Activated naive CD4-positive, alpha-beta T cell treated with anti-CD3 and anti-CD28 coated beads for 36 hours (primary cell): ENCODE data around the gene SUSD2. TPM values are rescaled to one million over a fixed set of nuclear protein-coding genes. Genes with fewer than 3 reads are reported as not detected.
A peak's percentile ranks its signal among the peaks of the same experiment; 100 is the strongest.

Experiments
- CTCF ChIA-PET: fragments of 350-600 bp; sonication (Branson Sonifier 250); formaldehyde crosslinking; loops from one replicate; lab custom pipeline; 2021; ENCODE audit warnings: antibody characterized with exemption; lab: Charles Lee
- DNase-seq: peaks from one replicate; pipeline ENCODE4 v3.0.0-alpha.2; 2020
- H3K27ac Mint-ChIP-seq: one replicate; pipeline ENCODE4 v1.8.0; 2021; ENCODE audit warnings: mild to moderate bottlenecking, mixed read lengths
- H3K27me3 Mint-ChIP-seq: one replicate; pipeline ENCODE4 v1.8.0; 2021; ENCODE audit warnings: low read depth, mixed read lengths
- H3K36me3 Mint-ChIP-seq: one replicate; pipeline ENCODE4 v1.8.0; 2021; ENCODE audit warnings: low read depth, mixed read lengths
- H3K4me1 Mint-ChIP-seq: one replicate; pipeline ENCODE4 v1.8.0; 2021; ENCODE audit warnings: low read depth, mixed read lengths
- H3K4me3 Mint-ChIP-seq: one replicate; pipeline ENCODE4 v1.8.0; 2021; ENCODE audit warnings: mild to moderate bottlenecking, moderate library complexity, mixed read lengths
- H3K9me3 Mint-ChIP-seq: one replicate; pipeline ENCODE4 v1.8.0; 2021; ENCODE audit warnings: mixed read lengths
- intact Hi-C: fragments of 100-400 bp; cut with micrococcal nuclease; formaldehyde crosslinking; loops from one replicate; pipeline ENCODE4 v1.15.1; 2023
- total RNA-seq, 2 experiments: library from RNA; stranded (reverse); gene quantifications; one replicate each; pipeline ENCODE4 v1.2.3, GENCODE V29; 2021

SUSD2 gene
- total RNA-seq, 2 experiments from 2014 or later: 0.21 to 0.22 TPM

DNA sequence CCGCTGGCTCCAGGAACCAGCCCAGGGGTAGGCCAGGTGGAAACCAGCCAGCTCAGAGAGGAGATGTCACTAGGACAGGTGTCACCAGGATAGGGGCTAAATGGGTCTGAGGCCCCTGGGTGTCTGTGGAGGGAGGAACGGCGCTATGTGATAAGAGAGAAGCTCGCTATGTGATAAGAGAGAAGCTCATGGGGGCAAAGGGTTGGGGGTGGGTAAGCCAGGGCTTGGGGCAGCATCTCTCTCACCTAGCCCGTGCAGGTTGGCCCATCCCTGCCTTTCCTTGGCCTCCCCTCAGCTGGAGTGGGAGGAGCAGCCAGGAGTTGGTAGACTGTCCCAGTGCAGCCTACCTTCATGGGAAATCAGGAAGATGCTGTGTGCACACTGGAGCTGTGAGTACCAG lies 26.5 kb upstream of the SUSD2 start:
- H3K27me3 Mint-ChIP-seq: no peaks in the 10 kb centered on the region
- no peak overlapping the region for H3K4me3 Mint-ChIP-seq
- no peak for DNase-seq
- H3K27ac Mint-ChIP-seq: no peak overlapping the region
- no peaks in the 10 kb centered on the region for H3K9me3 Mint-ChIP-seq
- CTCF ChIA-PET: interaction anchor here (0.5 to 6.2 kb wide), 9 partner anchors 9 to 144 kb away, joined by 3 to 42 read pairs (median 4); partner anchors contain the start of gene CABIN1
- H3K4me1 Mint-ChIP-seq: peaks cover 68% of the 10 kb centered on the region
- peaks cover 4% of the 10 kb centered on the region for H3K36me3 Mint-ChIP-seq
- intact Hi-C loops: no loop called here

DNA sequence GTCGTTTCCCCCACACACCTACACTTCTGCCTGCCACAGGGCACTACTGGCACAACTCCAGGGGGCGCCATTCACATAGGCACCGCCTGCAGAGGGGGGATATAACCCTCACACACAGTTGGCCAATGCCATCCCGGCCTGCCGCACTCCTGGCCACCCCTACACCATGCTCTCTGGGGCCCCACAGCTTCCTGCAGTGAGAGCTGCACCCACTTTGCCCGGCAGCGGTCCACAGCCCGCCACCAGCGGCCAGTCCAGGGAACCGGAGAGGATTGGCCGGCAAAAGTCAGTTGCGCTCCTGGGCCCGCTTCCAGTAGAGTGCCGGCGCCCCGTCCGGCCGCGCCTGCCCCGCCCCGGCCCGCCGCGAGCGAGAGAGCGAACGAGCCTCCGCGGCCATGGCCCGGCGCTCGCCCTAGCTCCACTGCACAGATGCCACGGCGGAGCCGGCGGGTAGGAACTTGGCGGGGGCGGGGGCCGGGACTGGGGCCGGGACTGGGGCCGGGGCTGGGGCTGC lies 25.6 kb upstream of the SUSD2 start:
- CTCF ChIA-PET: interaction anchor here (0.8 to 6.2 kb wide), 13 partner anchors 9 to 92 kb away, joined by 3 to 42 read pairs (median 5); no protein-coding TSS in a partner anchor
- intact Hi-C loops: no loop called here
- H3K36me3 Mint-ChIP-seq: peaks cover 6% of the 10 kb centered on the region
- H3K4me3 Mint-ChIP-seq: peak overlapping the region; percentile 7
- no peaks in the 10 kb centered on the region for H3K9me3 Mint-ChIP-seq
- no peak overlapping the region for H3K27ac Mint-ChIP-seq
- H3K27me3 Mint-ChIP-seq: no peaks in the 10 kb centered on the region
- DNase-seq: peak; percentile 55
- H3K4me1 Mint-ChIP-seq: peaks cover 73% of the 10 kb centered on the region

DNA sequence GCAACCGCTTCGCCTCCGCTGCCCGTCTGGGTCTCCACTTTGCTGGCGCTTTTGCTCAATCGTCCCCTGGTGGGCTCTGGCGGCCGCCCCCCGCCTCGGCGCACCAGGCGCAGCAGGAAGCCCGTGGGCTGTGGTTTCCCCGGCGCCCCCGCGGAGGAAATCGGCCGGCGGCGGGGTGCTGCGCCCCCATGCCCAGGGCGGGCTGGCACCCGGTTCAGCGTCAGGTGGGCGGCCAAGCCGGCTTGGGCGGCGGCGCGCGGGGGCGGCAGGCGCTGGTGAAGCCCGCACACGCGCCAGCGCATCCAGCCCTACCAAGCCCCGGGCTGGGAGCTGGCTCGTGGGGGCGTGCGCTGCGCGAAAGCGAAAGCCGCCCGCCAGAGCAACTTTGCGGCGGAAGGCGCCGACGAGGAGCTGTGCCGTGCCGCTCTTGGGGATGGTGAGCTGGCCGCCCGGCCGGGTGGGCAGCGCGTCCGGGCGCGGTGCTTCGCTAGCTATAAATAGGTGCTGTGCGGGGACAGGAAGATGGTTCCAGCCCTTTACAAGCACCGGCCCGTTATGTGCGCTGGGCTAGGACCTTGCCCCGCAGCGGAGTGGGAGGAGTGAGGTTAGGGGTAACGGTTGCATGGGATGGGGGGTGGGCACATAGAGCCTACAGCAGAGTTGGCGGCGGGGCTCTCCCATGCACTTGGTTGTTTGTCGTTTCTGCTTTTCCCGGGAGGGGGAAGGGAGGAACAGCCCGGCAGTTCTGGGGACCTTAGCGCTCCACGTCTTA lies 25.0 kb upstream of the SUSD2 start:
- Mint-ChIP-seq H3K27ac (peak overlapping the region; percentile 26), H3K27me3 (no peaks in the 10 kb centered on the region), H3K4me1 (peaks cover 75% of the 10 kb centered on the region), H3K4me3 (peak overlapping the region; percentile 73), H3K36me3 (peaks cover 6% of the 10 kb centered on the region), H3K9me3 (no peaks in the 10 kb centered on the region)
- CTCF ChIA-PET: interaction anchor here (0.8 to 6.2 kb wide), 12 partner anchors 9 to 127 kb away, joined by 3 to 42 read pairs (median 4); partner anchors contain the start of gene SUSD2
- intact Hi-C loops: no loop called here
- peak; percentile 60 for DNase-seq

DNA sequence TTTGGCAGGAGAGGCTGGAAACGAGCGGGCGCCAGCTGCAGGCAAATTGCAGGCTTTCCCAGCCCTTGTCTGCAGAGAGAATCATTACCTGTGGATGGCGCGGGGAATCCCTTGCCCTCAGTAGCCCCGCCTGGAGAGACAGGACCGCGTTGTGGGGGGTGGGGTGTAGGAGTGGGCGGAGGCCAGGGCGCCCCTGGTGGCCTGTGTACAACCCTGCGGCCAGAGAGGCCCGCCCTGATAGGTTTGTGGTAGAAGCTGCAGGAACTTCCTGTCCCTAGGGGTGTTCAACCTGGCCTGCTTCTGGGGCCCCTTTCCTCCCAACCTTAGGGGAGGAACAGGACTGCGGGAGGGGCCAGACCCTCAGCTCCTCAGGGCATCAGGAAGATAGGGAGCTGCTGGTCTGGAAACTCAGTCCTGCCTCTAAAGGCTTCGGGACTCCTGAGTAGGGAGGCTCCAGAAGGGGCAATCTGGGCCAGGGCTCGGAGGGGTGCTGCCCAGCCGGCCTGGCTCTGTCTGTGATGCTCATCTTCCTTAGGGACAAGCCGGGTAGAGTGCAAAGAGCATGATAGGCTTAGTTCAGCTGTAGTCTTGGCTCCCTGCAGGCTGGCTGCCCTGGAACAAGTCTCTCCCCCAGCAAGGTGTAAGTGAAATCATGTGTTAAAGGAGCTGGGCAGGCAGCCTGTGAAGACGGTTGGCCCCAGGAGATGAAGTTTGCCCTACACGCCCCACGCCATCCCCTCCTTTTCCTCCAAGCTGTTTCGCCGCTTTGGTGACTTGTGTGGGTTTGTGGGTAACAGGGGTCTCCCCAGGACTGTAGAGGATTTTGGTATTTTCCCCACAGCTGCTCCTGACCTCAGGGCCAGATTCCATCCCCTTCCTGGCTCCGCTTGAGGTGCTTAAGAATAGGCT lies 24.1 kb upstream of the SUSD2 start:
- Mint-ChIP-seq H3K9me3 (no peaks in the 10 kb centered on the region), H3K27ac (peak overlapping the region; percentile 26), H3K36me3 (peaks cover 3% of the 10 kb centered on the region), H3K4me1 (peaks cover 72% of the 10 kb centered on the region), H3K4me3 (peak overlapping the region; percentile 73), H3K27me3 (no peaks in the 10 kb centered on the region)
- intact Hi-C loops: loop anchor here (1.0 kb wide), 1 partner anchor 51 kb away; no protein-coding TSS in a partner anchor
- CTCF ChIA-PET: interaction anchor here (0.6 to 6.2 kb wide), 17 partner anchors 11 to 149 kb away, joined by 3 to 42 read pairs (median 3); partner anchors contain the start of gene SUSD2
- peak; percentile 92 for DNase-seq

DNA sequence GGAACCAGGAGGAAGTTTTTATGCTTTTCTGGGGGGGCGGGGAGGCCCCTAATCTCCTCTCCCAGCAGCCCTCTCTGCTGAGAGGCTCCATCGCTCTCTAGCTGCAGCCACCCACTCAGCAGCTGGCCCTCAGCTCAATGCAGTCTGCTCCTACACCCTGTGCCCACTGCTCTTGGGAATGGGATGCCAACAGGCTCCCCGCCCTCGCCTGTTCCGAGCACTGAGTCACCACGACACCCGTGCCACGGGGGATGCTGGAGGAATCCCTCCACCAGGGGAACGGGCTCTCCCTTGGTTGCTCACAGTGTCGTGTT lies 23.5 kb upstream of the SUSD2 start:
- no peaks in the 10 kb centered on the region for H3K27me3 Mint-ChIP-seq
- intact Hi-C loops: loop anchor here (1.0 kb wide), 1 partner anchor 51 kb away; no protein-coding TSS in a partner anchor
- CTCF ChIA-PET: interaction anchor here (0.7 to 6.2 kb wide), 7 partner anchors 17 to 149 kb away, joined by 3 to 42 read pairs (median 3); partner anchors contain the start of gene SUSD2
- H3K27ac Mint-ChIP-seq: no peak overlapping the region
- H3K4me3 Mint-ChIP-seq: no peak overlapping the region
- H3K4me1 Mint-ChIP-seq: peaks cover 66% of the 10 kb centered on the region
- peak; percentile 22 for DNase-seq
- H3K9me3 Mint-ChIP-seq: no peaks in the 10 kb centered on the region
- H3K36me3 Mint-ChIP-seq: peaks cover 3% of the 10 kb centered on the region

DNA sequence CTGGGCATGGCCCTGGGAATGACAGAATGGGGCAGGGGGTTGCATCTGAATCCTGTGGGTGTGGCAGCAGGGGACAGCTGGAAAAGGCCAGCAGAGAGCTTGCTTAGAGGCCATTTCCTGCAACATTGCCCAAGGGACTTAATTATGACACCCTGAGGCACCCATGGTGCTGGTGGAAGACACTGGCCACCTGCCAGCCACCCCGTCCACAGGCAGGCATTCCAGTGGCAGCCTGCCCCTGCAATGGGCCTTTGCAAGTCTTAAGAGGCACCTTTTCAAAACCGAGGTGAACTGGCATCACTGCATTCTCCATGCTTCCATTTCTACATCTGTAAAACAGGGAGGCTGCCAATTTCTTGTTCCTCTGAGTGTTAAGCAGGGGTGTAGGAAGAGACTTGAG lies 21.6 kb upstream of the SUSD2 start:
- Mint-ChIP-seq H3K36me3 (peaks cover 3% of the 10 kb centered on the region), H3K4me1 (peaks cover 47% of the 10 kb centered on the region), H3K4me3 (no peak overlapping the region), H3K27ac (no peak overlapping the region), H3K27me3 (no peaks in the 10 kb centered on the region), H3K9me3 (no peaks in the 10 kb centered on the region)
- intact Hi-C loops: no loop called here
- CTCF ChIA-PET: interaction anchor here (1.2 to 1.6 kb wide), 2 partner anchors 15 to 28 kb away, joined by 3 to 6 read pairs; no protein-coding TSS in a partner anchor
- DNase-seq: no peak

DNA sequence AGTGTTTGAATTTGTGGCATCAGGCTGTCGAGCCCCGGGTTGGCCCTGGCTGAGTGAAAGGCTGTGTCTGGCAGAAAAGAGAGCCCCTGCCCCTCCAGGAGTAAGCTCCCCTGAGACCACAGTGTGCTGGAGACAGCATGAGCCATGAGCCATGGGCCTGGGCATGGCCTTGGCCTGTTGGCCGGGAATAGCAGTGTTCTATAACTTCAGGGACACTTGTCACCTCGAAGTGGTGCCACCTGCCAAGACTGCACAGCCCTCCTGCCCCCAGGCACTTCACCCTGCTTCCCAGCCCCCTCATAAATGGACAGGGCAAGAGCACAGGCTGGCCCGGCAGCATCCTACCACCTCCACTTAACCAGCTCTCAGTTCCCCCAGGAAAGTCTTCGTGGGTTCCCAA lies 20.7 kb upstream of the SUSD2 start:
- Mint-ChIP-seq H3K27me3 (no peaks in the 10 kb centered on the region), H3K4me3 (no peak overlapping the region), H3K27ac (no peak overlapping the region), H3K4me1 (peaks cover 39% of the 10 kb centered on the region), H3K36me3 (peaks cover 2% of the 10 kb centered on the region), H3K9me3 (no peaks in the 10 kb centered on the region)
- DNase-seq: no peak
- intact Hi-C loops: no loop called here
- CTCF ChIA-PET: interaction anchor here (1.2 to 1.6 kb wide), 2 partner anchors 14 to 29 kb away, joined by 3 to 6 read pairs; no protein-coding TSS in a partner anchor

DNA sequence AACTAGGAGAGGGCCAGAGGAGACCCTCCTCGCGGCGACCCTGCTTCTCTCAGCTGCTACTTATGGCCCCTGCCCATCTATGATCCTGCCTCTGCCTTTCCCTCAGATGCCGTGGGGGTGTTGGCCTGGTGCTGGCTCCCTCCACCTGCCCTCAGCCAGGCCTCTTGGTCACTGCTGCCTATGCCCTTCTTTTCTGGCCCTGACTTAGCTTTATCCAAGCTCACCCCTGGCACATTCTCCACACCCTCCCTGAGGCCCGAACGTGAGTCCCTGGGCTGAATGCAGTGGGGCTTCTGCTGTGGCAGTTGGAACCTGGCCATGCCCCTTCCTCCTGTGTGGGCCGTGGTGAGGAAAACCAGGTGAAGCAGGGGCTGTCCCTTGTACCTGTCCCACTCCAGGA lies 19.8 kb upstream of the SUSD2 start:
- CTCF ChIA-PET: interaction anchor here (1.0 kb wide), 1 partner anchor 13 kb away, joined by 3 read pairs; no protein-coding TSS in a partner anchor
- intact Hi-C loops: no loop called here
- H3K9me3 Mint-ChIP-seq: no peaks in the 10 kb centered on the region
- H3K27me3 Mint-ChIP-seq: no peaks in the 10 kb centered on the region
- no peak overlapping the region for H3K4me3 Mint-ChIP-seq
- H3K36me3 Mint-ChIP-seq: peaks cover 2% of the 10 kb centered on the region
- DNase-seq: no peak
- H3K4me1 Mint-ChIP-seq: peaks cover 36% of the 10 kb centered on the region
- H3K27ac Mint-ChIP-seq: no peak overlapping the region

DNA sequence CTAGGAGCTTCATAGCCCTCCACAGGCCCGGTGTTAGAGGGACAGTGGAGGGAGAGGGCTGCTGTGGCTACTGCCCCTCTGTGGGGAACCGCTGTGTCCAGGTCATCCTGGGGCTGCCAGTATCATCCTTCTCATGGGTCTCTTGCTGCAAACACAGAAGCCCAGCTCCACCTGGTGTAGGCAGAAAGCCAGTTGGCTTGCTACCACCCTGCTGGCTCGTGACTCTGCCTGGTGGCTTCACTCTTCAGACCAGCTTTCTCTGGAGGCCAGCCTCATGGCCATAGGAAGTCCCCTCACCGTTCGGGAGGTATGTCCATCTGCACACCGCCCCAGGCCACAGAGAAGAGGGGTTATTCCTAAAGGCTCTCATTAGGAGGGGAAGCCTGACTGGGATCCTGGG lies 19.4 kb upstream of the SUSD2 start:
- no peak overlapping the region for H3K27ac Mint-ChIP-seq
- DNase-seq: no peak
- no peaks in the 10 kb centered on the region for H3K27me3 Mint-ChIP-seq
- intact Hi-C loops: no loop called here
- no peak overlapping the region for H3K4me3 Mint-ChIP-seq
- CTCF ChIA-PET: interaction anchor here (1.0 kb wide), 1 partner anchor 13 kb away, joined by 3 read pairs; no protein-coding TSS in a partner anchor
- no peaks in the 10 kb centered on the region for H3K9me3 Mint-ChIP-seq
- peaks cover 2% of the 10 kb centered on the region for H3K36me3 Mint-ChIP-seq
- peaks cover 31% of the 10 kb centered on the region for H3K4me1 Mint-ChIP-seq

DNA sequence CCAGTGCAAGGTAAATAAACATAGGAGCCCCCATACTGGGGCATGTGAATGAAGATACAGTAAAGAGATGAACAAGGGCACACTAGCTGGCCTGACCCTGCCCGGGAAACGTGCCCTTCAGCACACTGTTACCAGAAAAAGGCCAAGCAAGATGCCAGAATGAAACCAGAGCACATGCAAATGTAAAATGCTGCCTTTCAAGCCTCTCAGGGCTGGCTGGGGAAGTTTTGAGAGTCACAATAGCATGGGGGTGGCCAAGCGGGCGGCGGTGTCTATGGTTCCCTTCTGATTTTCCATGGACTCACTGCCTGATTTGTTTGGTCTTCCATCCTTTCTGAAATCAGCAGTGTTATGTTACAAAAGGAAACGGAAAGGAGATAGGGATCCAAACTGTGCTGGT lies 18.9 kb upstream of the SUSD2 start:
- CTCF ChIA-PET: no interaction called here
- peaks cover 26% of the 10 kb centered on the region for H3K4me1 Mint-ChIP-seq
- peaks cover 2% of the 10 kb centered on the region for H3K36me3 Mint-ChIP-seq
- intact Hi-C loops: no loop called here
- H3K9me3 Mint-ChIP-seq: no peaks in the 10 kb centered on the region
- no peak overlapping the region for H3K4me3 Mint-ChIP-seq
- no peak overlapping the region for H3K27ac Mint-ChIP-seq
- H3K27me3 Mint-ChIP-seq: no peaks in the 10 kb centered on the region
- no peak for DNase-seq

DNA sequence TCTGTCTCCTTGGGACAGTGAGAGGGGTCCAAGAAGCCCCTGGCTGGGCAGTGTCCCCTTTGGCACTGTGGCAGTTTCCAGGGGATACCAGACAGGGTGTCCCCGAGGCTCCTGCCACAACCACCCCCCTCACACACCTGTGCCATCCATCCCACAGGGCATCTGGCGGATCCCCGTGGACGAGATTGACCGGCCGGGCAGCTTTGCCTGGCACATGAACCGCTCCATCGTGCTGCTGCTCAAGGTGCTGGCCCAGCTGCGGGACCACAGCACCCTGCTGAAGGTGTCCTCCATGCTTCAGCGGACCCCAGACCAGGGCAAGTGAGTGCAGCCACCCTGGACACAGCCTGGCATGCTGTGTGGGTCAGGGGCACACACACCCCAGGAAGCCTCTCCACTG lies 17.0 kb upstream of the SUSD2 start:
- intact Hi-C loops: no loop called here
- Mint-ChIP-seq H3K4me3 (no peak overlapping the region), H3K36me3 (peaks cover 2% of the 10 kb centered on the region), H3K27me3 (no peaks in the 10 kb centered on the region), H3K27ac (no peak overlapping the region), H3K4me1 (peaks cover 14% of the 10 kb centered on the region), H3K9me3 (no peaks in the 10 kb centered on the region)
- CTCF ChIA-PET: interaction anchor here (1.9 to 2.1 kb wide), 2 partner anchors 9 to 10 kb away, joined by 7 read pairs; no protein-coding TSS in a partner anchor
- no peak for DNase-seq
